Measurements from ENCODE around the gene C1QC. TPM values are rescaled to one million over a fixed set of nuclear protein-coding genes. Genes with fewer than 3 reads are reported as not detected.

C1QC gene
- polyA plus RNA-seq, 1 donor, result 79.1 TPM

DNA sequence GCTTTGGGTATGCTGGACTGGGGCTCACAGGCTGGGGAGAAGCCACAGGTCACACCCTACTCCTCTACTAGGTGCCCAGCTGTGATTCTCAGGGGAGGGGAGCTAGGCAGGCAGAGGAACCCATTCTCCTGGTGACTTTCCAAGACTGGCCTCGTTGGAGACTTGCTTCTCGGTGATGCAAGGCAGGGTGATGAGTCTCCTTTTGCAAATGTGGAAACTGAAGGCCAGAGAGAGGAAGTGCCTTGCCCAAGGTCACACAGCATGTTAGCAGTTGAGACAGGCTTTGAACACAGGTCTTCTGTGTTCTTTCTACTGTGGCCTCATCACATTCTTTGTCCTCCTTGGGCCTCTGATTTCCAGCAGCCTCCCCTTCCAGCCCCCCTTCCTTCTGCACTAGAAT is 27.5 kb upstream of the C1QC start:
- no peaks in the 10 kb centered on the region for H3K9me3 ChIP-seq (ENCODE audit: control insufficient read depth, low read depth, low read length)
- H3K4me1 ChIP-seq (ENCODE audit: control insufficient read depth, insufficient read depth, low read length), result no peaks in the 10 kb centered on the region
- H3K36me3 ChIP-seq (ENCODE audit: control insufficient read depth, insufficient read depth, low read length), result no peaks in the 10 kb centered on the region
- no peak overlapping the region for H3K27ac ChIP-seq (ENCODE audit: low read length)
- WGBS (ENCODE audit: insufficient coverage, low lambda C conversion rate), result no CpG with 5 or more reads among the region's 2 CpGs
- H3K27me3 ChIP-seq (ENCODE audit: control insufficient read depth, insufficient read depth, low read length), result peaks cover 42% of the 10 kb centered on the region
- H3K4me3 ChIP-seq (ENCODE audit: low read length), result no peak overlapping the region
- DNase-seq, result no peak

DNA sequence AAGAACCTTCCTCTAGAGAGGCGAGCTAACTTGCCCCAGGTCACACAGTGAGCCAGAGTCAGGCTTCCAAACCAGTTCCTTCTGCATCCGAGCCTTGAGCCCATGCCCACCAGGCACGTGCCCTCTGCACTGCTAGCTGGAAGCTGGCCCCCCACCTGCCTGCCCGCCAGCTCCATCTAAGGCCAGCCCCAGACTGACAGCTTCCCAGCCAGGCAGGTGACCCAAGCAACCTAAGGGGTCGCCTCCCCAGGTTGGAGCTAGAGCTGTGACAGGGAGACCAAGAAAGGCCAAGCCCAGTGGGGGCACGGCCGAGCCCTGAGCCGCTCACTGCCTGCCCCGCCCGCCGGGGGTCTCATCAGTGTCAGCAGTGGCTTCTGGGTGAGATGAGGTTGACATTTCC is 26.9 kb upstream of the C1QC start:
- Histone ChIP-seq H3K4me3 (ENCODE audit: low read length) (no peak overlapping the region), H3K27ac (ENCODE audit: low read length) (no peak overlapping the region), H3K9me3 (ENCODE audit: control insufficient read depth, low read depth, low read length) (no peaks in the 10 kb centered on the region), H3K36me3 (ENCODE audit: control insufficient read depth, insufficient read depth, low read length) (no peaks in the 10 kb centered on the region), H3K27me3 (ENCODE audit: control insufficient read depth, insufficient read depth, low read length) (peaks cover 42% of the 10 kb centered on the region), H3K4me1 (ENCODE audit: control insufficient read depth, insufficient read depth, low read length) (no peaks in the 10 kb centered on the region)
- no CpG with 5 or more reads among the region's 11 CpGs for WGBS (ENCODE audit: insufficient coverage, low lambda C conversion rate)
- no peak for DNase-seq

DNA sequence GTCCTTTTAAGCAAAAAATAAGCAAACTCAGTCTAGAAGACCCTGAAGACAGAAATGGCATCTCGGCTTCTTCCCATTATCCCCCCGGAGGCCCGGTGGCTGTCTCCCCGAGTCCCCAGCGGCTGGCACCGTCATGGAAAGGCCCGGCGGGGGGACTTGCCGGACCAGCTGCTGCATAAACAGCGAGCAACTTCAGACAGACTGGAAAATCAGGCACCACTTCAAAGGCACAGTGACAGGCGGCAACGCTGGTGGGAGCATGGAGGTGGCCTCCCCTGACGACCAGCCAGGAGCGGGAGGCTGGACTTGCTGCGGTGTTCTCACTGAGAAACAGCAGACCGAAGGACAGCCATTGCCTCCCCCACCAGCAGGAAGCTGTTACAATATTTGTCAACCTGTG is 25.4 kb upstream of the C1QC start:
- Histone ChIP-seq H3K9me3 (ENCODE audit: control insufficient read depth, low read depth, low read length) (no peaks in the 10 kb centered on the region), H3K4me3 (ENCODE audit: low read length) (no peak overlapping the region), H3K4me1 (ENCODE audit: control insufficient read depth, insufficient read depth, low read length) (no peaks in the 10 kb centered on the region), H3K27ac (ENCODE audit: low read length) (no peak overlapping the region), H3K27me3 (ENCODE audit: control insufficient read depth, insufficient read depth, low read length) (peaks cover 46% of the 10 kb centered on the region), H3K36me3 (ENCODE audit: control insufficient read depth, insufficient read depth, low read length) (no peaks in the 10 kb centered on the region)
- DNase-seq, result no peak
- no CpG with 5 or more reads among the region's 16 CpGs for WGBS (ENCODE audit: insufficient coverage, low lambda C conversion rate)

DNA sequence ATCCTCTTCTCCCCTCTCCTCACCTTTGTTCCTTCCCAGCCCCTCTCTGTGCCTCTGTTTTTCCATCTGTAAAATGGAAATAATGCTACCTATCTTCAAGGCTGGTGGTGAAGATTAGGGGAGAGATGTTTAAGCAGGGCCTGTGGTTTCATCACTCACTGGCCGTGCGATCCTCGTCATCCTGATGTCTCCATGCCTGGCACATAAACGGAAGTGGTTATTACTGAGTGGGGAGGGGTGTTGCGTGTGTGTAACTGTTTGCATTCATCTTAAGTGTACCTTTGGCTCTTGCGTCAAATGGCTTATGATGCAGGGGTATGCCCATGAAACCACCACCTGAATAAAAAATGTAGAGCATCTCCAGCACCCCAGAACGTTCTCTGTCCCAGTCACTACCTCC is 24.2 kb upstream of the C1QC start:
- Histone ChIP-seq H3K36me3 (ENCODE audit: control insufficient read depth, insufficient read depth, low read length) (no peaks in the 10 kb centered on the region), H3K27me3 (ENCODE audit: control insufficient read depth, insufficient read depth, low read length) (peaks cover 46% of the 10 kb centered on the region), H3K9me3 (ENCODE audit: control insufficient read depth, low read depth, low read length) (no peaks in the 10 kb centered on the region), H3K4me1 (ENCODE audit: control insufficient read depth, insufficient read depth, low read length) (no peaks in the 10 kb centered on the region), H3K27ac (ENCODE audit: low read length) (no peak overlapping the region), H3K4me3 (ENCODE audit: low read length) (no peak overlapping the region)
- no CpG with 5 or more reads among the region's 7 CpGs for WGBS (ENCODE audit: insufficient coverage, low lambda C conversion rate)
- no peak for DNase-seq

DNA sequence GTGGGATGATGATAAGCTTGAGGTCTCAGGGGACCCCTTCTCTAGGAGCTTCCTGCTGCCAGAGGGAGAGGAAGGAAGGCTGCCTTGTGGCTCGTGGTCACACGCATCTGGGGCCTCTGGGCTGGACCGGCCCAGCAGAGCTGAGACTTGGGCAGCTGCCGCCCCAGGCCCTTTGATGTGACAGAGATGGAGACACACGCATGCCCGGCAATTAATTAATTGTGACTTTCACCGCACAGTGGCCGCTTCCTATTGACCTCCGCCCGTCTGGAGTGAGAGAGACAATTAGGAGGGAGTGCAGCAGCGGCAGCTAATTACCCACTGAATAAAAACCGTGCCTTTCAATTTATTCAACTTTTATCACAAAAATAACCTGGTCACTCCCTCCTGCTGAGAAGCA is 23.6 kb upstream of the C1QC start:
- H3K4me3 ChIP-seq (ENCODE audit: low read length), result no peak overlapping the region
- H3K27ac ChIP-seq (ENCODE audit: low read length), result no peak overlapping the region
- H3K9me3 ChIP-seq (ENCODE audit: control insufficient read depth, low read depth, low read length), result no peaks in the 10 kb centered on the region
- peaks cover 44% of the 10 kb centered on the region for H3K27me3 ChIP-seq (ENCODE audit: control insufficient read depth, insufficient read depth, low read length)
- no peak for DNase-seq
- no CpG with 5 or more reads among the region's 12 CpGs for WGBS (ENCODE audit: insufficient coverage, low lambda C conversion rate)
- H3K36me3 ChIP-seq (ENCODE audit: control insufficient read depth, insufficient read depth, low read length), result no peaks in the 10 kb centered on the region
- no peaks in the 10 kb centered on the region for H3K4me1 ChIP-seq (ENCODE audit: control insufficient read depth, insufficient read depth, low read length)

DNA sequence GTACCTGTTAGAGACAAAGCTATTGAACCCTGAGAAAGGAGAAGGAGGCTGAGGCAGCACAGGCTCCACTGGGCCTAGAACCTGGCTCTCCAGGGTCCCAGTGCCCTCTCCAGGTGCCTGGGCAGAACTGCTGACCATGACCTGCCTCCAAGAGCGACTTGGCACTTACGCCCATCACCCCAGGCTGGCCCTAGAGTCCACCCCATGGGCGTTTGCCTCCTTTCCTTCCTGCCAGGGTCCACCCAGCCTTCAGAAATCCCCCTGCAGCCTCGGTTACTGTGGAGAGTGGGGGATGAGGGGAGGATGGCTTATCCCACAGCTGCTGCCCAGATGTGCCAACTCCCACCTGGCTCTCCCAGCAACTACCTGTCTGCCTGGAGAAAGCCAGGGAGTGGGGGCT is 21.7 kb upstream of the C1QC start:
- Histone ChIP-seq H3K4me1 (ENCODE audit: control insufficient read depth, insufficient read depth, low read length) (no peaks in the 10 kb centered on the region), H3K36me3 (ENCODE audit: control insufficient read depth, insufficient read depth, low read length) (no peaks in the 10 kb centered on the region), H3K27me3 (ENCODE audit: control insufficient read depth, insufficient read depth, low read length) (peaks cover 47% of the 10 kb centered on the region), H3K27ac (ENCODE audit: low read length) (no peak overlapping the region), H3K4me3 (ENCODE audit: low read length) (no peak overlapping the region), H3K9me3 (ENCODE audit: control insufficient read depth, low read depth, low read length) (no peaks in the 10 kb centered on the region)
- DNase-seq, result no peak
- no CpG with 5 or more reads among the region's 4 CpGs for WGBS (ENCODE audit: insufficient coverage, low lambda C conversion rate)

DNA sequence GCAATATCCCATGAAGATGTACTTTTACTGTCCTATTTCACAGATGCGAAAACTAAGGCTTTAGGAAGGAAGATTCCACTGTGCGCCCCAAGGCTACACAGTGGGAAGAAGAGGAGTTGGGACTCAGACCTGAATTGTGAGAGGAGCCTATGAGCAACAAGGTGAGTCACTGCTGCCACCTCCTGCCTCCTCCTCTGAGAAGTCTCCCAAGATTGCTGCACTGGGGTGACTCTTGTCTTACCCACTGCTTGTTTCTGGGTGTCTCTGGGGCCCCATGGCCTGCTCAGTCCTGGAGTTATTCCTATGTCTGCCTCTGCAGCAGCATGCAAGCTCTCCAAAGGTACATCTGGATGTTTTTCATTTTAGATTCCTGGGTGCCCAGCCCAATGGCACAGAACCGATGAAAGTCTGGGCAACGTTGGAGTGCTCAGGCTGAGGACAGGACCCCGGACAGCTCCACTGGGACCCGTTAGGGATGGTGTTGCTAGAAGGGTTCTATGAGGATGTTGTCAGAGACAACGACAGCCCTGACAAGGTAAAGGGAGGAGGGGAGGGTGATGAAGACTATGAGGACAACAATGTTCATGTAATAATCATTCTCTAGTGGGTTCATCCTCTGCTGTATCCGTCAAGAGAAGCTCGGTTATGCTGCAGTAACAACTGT is 18.0 kb upstream of the C1QC start:
- Histone ChIP-seq H3K4me1 (ENCODE audit: control insufficient read depth, insufficient read depth, low read length) (no peaks in the 10 kb centered on the region), H3K9me3 (ENCODE audit: control insufficient read depth, low read depth, low read length) (no peaks in the 10 kb centered on the region), H3K27ac (ENCODE audit: low read length) (no peak overlapping the region), H3K36me3 (ENCODE audit: control insufficient read depth, insufficient read depth, low read length) (no peaks in the 10 kb centered on the region), H3K4me3 (ENCODE audit: low read length) (no peak overlapping the region), H3K27me3 (ENCODE audit: control insufficient read depth, insufficient read depth, low read length) (peaks cover 36% of the 10 kb centered on the region)
- WGBS (ENCODE audit: insufficient coverage, low lambda C conversion rate), result no CpG with 5 or more reads among the region's 9 CpGs
- no peak for DNase-seq

DNA sequence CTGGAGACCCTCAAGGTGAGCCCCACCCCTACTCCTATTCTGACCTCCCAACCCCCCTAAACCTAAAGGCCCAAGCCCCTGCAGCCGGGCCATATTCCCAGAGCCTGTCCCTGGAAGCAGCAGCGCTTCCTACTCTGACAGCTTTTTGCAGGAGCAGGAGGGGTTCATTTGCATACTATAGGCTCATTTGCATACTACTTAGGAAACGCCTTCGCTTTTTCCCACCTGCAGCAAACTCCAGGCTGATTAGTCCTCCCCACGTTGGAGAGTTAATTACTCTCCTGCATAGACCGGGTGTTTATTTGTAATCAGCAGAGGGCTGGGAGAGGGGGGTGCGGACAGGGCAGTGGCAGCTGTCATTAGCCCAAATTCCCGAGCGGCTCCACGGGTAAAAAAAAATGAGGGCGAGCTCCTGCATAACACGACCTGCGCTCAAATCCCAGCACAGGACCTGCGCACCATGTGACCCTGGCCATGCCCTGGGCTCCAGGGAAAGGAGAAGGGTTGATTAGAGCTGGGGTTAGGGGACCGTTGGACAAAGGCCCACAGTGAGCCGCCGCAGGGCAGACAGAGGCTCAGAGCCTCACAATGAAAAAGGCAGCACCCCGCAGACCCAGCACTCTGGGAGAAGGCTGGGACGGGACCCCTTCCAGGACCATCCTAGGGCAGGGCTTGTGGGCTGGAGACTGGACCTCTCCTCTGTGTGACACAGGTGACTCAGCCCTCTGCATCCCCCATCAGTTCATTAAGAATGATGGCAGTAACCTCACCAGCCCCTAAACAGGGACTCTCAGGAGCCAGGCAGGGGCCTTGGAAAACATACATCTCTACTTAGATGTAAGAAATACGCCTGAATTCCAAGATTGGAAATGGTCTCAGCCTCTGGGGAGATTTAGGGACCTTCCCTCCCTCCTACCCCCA is 16.9 kb upstream of the C1QC start:
- no CpG with 5 or more reads among the region's 20 CpGs for WGBS (ENCODE audit: insufficient coverage, low lambda C conversion rate)
- no peak overlapping the region for H3K4me3 ChIP-seq (ENCODE audit: low read length)
- H3K27me3 ChIP-seq (ENCODE audit: control insufficient read depth, insufficient read depth, low read length), result peaks cover 36% of the 10 kb centered on the region

DNA sequence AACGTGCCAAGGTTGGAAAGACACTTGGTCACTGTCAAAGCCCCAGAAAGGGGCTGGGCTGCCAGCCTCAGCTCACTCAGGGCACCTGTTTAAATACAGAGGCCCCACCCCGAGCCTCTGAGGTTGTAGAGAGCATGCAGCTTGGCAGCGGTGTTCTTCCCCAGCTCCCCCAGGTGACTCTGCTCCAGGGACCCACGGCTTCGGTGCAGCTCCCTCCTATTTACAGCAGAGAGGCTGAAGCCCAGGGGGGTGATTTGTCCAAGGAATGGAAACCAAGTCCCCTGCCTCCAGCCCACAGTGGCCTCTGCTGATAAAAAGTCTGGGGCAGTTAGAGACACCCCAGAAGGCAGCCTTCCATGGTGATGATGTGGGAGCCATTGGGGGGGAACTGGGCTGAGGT is 16.1 kb upstream of the C1QC start:
- Histone ChIP-seq H3K36me3 (ENCODE audit: control insufficient read depth, insufficient read depth, low read length) (no peaks in the 10 kb centered on the region), H3K9me3 (ENCODE audit: control insufficient read depth, low read depth, low read length) (no peaks in the 10 kb centered on the region), H3K4me3 (ENCODE audit: low read length) (no peak overlapping the region), H3K27ac (ENCODE audit: low read length) (no peak overlapping the region), H3K27me3 (ENCODE audit: control insufficient read depth, insufficient read depth, low read length) (peaks cover 32% of the 10 kb centered on the region), H3K4me1 (ENCODE audit: control insufficient read depth, insufficient read depth, low read length) (no peaks in the 10 kb centered on the region)
- DNase-seq, result no peak
- no CpG with 5 or more reads among the region's 5 CpGs for WGBS (ENCODE audit: insufficient coverage, low lambda C conversion rate)

More for the DNA sequence above, 16.9 kb upstream of the C1QC start:
- H3K4me1 ChIP-seq (ENCODE audit: control insufficient read depth, insufficient read depth, low read length), result no peaks in the 10 kb centered on the region
- H3K9me3 ChIP-seq (ENCODE audit: control insufficient read depth, low read depth, low read length), result no peaks in the 10 kb centered on the region
- H3K27ac ChIP-seq (ENCODE audit: low read length), result no peak overlapping the region
- no peak for DNase-seq
- H3K36me3 ChIP-seq (ENCODE audit: control insufficient read depth, insufficient read depth, low read length), result no peaks in the 10 kb centered on the region

DNA sequence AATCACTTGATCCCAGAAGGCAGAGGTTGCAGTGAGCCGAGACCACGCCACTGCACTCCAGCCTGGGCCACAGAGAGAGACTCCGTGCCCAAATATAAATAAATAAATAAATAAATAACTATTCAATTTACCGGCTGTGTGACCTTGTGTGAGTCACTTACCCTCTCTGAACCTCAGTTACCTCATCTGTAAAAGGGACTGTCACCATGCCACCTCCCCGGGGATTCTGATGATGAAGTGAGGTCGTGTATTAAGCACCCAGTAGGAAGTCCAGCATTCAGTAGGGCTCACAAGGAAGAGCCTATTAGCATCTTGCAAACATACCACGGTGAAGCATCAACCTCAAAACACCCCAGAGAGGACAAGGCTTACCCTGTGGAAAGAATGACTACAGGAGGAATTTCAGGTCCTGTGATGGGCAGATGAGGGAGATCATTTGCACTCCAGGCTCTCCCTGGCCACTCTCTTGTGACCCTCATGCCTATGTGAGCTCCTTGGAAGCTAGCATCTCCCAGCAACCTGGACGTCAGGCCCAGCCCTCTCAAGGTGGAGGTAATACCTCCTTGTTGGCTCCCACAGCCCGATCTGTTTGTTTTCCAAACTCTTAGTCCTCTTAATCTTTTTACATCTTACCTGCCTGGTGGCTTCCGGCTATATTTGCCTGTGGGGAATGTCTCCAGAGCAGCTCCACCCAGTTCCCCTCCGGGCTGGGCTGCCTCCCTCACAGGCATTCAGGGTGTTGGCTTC is 14.6 kb upstream of the C1QC start:
- no peak overlapping the region for H3K4me3 ChIP-seq (ENCODE audit: low read length)
- no peaks in the 10 kb centered on the region for H3K36me3 ChIP-seq (ENCODE audit: control insufficient read depth, insufficient read depth, low read length)
- WGBS (ENCODE audit: insufficient coverage, low lambda C conversion rate), result 20% methylated on average over 1 of the region's 11 CpGs
- H3K4me1 ChIP-seq (ENCODE audit: control insufficient read depth, insufficient read depth, low read length), result no peaks in the 10 kb centered on the region
- H3K9me3 ChIP-seq (ENCODE audit: control insufficient read depth, low read depth, low read length), result no peaks in the 10 kb centered on the region
- H3K27me3 ChIP-seq (ENCODE audit: control insufficient read depth, insufficient read depth, low read length), result peaks cover 32% of the 10 kb centered on the region
- DNase-seq, result no peak
- H3K27ac ChIP-seq (ENCODE audit: low read length), result no peak overlapping the region
